ENCODE measurements around the gene A3GALT2.

The A3GALT2 gene

DNA sequence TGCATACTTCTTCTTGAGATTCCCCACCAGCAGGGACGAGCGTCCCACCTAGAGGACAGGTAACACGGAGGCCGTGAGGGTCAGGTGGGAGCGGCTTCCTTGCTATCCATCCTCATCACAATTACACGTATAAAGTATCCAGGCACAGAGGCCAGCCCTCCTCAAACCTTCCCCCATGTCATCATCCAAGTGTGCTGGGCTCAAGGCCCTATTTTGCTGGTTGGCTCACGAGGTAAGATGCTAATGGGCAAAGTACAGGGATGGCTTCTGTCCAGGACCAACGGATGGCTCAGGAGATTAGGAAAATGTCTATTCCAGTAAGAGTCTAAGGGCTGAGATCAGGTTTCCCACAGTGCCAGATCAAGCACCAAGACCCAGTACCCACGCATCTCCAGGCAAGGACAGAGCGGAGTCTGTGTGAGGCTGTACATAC, 11.5 kb upstream of the A3GALT2 start:
- DNase-seq (ENCODE audit: low read depth in 2 of 2) = no peak

GRCh38 chr1:33331444-33332356, 10.8 kb upstream of the A3GALT2 start:
- no peak for DNase-seq (ENCODE audit: low read depth in 2 of 2)

GRCh38 chr1:33330906-33331305, 10.0 kb upstream of the A3GALT2 start:
- DNase-seq (ENCODE audit: low read depth in 2 of 2) = no peak

GRCh38 chr1:33330361-33330890, 9.5 kb upstream of the A3GALT2 start:
- no peak for DNase-seq (ENCODE audit: low read depth in 2 of 2)

- no peak for DNase-seq (ENCODE audit: low read depth in 2 of 2)
Measured at GRCh38 chr1:33329600-33330305, 8.9 kb upstream of the A3GALT2 start.

- no peak for DNase-seq (ENCODE audit: low read depth in 2 of 2)
Measured at GRCh38 chr1:33328817-33329216, 7.9 kb upstream of the A3GALT2 start.

DNA sequence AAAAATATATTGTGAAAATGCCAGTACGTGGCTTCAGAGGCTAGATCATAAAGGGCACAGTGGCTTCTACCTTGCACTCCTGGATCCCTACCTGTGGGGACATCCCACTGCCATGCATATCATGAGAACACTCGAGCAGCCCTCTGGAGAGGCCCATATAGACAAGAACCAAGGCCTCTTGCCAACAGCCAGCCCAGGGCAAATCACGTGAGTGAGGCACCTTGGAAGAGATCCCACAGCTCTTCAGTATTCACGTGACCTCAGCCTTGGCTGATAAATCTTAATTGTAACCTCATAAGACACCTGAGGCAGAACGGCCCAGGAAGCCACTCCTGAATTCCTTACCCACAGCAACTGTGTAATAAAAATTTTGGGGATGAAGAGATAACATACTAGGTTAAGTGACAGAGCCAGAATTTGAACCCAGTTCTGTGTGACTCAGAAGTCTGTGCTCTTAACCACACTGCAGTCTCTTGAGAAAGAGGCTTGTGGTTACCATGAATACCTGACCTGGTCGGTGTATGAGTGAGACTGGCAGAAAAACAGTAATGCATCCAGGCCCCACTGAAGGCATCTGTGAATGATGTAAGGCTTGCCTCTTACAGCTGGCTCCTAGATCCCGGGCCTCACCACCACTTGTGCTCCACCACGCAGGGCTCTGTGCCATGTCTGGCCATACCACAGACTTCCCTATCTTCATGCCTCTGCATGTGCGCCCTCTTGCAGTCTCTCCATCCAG, 6.9 kb upstream of the A3GALT2 start:
- DNase-seq (ENCODE audit: low read depth in 2 of 2) = no peak

- DNase-seq (ENCODE audit: low read depth in 2 of 2) = no peak
Measured at GRCh38 chr1:33326785-33327184, 5.9 kb upstream of the A3GALT2 start.

- DNase-seq (ENCODE audit: low read depth in 2 of 2) = no peak
Measured at GRCh38 chr1:33324677-33325575, 4.0 kb upstream of the A3GALT2 start.

DNA sequence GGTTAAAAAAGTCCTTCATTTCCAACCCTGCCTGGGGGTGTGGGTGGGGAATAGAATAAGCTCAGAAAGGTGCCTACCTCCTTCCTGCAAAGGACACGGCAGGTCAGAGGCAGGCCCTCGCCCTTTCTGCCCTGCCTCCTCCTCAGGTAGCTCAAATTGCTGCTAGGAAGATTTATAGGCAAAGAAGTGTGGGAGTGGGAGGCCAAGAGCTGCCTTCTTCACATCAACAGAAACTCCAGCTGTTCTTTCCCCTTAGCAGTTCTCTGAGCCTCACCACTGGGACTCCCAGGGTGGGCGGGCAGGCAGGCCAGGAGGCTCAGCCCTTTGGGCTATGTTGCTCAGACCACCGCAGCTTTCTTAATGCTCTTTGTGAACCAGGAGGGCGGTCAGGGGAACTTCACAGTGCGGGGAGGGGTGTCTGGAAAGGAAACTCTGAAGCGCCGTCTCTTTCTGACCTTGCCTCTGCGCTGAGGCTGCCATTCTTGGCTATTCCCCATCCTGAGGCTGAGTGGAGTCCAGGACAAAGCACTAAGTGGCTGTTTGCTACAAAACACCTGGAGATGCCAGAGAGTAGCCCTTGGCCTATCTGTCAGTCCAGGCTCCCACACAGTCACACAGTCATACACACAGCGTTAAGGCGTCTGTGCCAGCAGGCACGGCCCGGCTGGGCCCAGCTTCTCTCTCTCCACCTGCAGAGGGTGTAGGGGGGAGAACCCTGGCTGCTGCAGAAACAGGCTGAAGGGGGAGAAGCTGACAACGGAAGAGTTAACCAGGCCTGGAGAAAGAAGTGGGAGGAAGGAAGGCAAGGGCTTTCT, 3.0 kb upstream of the A3GALT2 start:
- DNase-seq (ENCODE audit: low read depth in 2 of 2) = no peak

DNA sequence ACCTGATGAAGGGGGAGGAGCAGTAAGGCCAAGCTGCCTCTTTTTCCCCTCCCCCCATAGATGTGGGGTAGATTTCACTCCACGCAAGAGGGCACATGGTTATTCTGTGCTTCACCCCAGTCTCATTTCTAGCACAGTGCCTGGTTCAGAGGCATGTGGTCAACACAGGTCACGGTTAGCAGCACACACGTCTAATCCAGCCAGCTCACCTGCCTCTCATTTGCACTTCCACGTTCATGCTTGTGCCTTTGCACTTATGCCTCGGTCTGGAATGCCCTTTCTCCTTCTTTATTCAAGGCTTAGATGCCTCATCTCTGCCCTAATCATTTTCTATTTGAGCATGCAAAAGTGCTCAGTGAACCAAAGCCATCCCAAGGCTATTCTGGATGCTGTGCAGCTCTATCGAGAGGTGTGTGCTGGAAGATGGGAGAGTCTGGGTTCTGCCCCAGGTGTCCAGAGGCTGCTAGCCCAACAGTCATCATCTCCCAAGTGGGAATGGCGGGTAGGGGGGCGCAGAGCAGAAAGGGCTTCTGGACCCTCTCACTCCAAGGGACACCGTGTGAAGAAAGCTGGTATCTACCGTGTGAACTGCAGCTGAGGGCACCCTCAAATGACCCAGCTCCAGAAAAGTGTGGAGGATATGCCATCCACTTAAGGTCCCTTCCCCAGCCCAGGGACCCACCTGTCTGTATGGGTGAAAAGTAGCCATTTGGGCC, 2.1 kb upstream of the A3GALT2 start:
- DNase-seq (ENCODE audit: low read depth in 2 of 2) = no peak

GRCh38 chr1:33322109-33322508, 1.2 kb upstream of the A3GALT2 start:
- no peak for DNase-seq (ENCODE audit: low read depth in 2 of 2)

GRCh38 chr1:33321178-33321577, 280 bp upstream of the A3GALT2 start:
- DNase-seq (ENCODE audit: low read depth in 2 of 2) = no peak

DNA sequence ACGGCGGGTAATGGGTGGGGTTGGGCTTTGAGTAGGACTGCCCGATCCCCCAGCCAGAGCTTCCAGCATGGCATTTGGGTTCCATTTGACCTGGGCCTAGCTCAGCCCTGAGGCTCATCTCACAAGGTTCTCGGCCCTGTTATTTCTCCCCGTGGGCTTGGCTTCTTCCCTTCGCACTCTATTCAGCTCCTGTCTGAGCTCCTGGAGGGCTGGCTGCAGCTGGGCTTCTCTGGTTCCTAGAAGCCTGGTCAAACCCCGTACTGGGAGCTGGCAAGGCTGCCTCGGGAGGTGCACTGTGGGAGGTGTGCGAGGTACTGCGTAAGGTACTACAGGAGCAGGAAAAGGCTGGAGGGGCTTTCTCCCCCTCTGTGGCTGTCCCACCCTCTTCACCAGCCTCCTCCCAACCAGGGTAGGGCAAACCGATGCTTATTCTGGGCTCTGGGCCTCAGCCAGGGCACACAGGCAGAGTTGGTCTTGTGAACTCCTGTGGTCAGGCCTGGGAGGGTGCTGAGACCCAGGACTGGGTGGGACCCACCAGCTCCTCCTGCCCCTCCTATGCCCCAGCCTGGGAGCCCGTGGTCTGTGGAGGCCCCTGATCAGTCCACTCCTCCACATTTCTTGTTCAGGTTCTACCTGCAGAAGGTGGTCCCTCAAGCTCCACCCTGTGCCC, 814 bp downstream of the A3GALT2 start:
- no peak for DNase-seq (ENCODE audit: low read depth in 2 of 2)

DNA sequence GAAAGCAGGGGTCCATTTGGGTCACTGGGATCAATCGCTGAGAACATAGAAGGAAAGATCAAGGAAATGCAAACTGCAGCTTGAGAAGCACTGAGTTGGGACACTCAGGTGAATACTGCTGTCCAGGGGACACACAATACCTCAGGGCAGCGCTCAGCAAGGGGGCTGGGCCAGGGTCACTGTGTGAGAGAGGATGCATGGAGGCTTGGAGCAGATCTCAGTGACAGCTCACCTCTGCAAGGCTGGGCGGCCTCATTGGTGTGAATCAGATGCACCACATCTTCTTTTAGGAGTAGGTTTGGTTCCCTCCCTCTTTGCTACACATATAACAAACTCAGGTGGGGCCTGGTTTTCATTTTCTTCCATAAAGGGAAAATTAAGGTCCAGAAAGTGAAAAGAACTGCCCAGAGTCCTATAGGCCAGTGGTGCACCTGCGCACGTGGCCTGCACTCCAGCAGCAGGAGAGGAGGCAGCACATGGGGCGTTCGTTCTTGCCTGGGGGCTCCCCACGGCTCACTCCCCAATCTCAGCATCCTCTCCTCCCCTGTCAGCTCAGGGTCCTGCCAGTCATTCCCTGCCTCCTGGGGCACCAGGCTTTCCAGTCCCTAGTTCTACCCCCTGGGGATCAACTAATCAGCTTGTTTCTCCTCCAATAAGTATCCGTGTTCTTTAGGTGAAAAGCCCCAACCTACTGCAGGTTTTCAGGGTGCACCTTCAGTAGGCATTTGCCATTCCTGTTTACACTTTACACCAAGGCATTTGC, 1.5 kb downstream of the A3GALT2 start:
- no peak for DNase-seq (ENCODE audit: low read depth in 2 of 2)

DNA sequence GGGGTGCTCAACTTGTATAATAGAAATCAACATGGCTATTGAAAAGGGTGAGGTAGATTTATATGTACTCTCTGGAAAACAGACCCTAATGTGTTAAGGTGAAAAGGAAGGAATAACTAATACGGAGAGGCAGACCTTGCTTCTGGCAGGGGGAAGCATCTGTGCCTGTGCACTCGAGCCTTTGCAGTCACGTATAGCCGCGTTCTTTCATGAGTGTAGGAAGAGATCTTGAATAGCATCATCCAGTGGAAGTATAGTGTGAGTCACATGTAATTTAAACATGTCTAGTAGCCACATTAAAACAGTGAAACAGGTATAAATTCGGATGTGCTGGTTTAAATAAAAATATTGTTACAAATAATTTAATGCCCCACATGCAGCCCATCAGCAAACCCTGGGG, 3.0 kb downstream of the A3GALT2 start:
- DNase-seq (ENCODE audit: low read depth in 2 of 2) = no peak

- DNase-seq (ENCODE audit: low read depth in 2 of 2) = no peak
Measured at GRCh38 chr1:33317354-33317753, 3.5 kb downstream of the A3GALT2 start.

GRCh38 chr1:33316601-33317000, 4.3 kb downstream of the A3GALT2 start:
- no peak for DNase-seq (ENCODE audit: low read depth in 2 of 2)
